HepG2 (cell line): Measurements from ENCODE around the gene MRPS31. TPM values are rescaled to one million over a fixed set of nuclear protein-coding genes. Genes with fewer than 3 reads are reported as not detected.

Experiments used
- CSRNP1 ChIP-seq: sonication (generic); formaldehyde crosslinking; IDR thresholded peaks from 2 replicates; pipeline ENCODE4 v1.8.1; 2023; ENCODE audit warnings: mild to moderate bottlenecking, missing genetic modification reagents
- GATAD2A ChIP-seq: IDR thresholded peaks from 2 replicates; pipeline ENCODE4 v1.6.1; 2016
- HMG20B ChIP-seq: conservative IDR thresholded peaks from 2 replicates; pipeline ENCODE4 v1.6.1; 2016; ENCODE audit warnings: missing genetic modification reagents, missing compliant biosample characterization
- HNRNPLL ChIP-seq: fragments of 200-400 bp; formaldehyde crosslinking; IDR thresholded peaks from 2 replicates; pipeline ENCODE4 v1.6.1; 2017; ENCODE audit warnings: mild to moderate bottlenecking, low read depth, low read length; ENCODE audit not compliant: poor library complexity, severe bottlenecking
- HOMEZ ChIP-seq: IDR thresholded peaks from 2 replicates; pipeline ENCODE4 v1.6.1; 2016; ENCODE audit warnings: low read depth
- IKZF4 ChIP-seq: sonication (generic); formaldehyde crosslinking; IDR thresholded peaks from 2 replicates; pipeline ENCODE4 v1.5.1; 2020; ENCODE audit warnings: borderline replicate concordance, mild to moderate bottlenecking, low read depth, missing genetic modification reagents; ENCODE audit errors: not compliant biosample characterization
- KAT2B ChIP-seq: fragments of 150-350 bp; IDR thresholded peaks from 2 replicates; pipeline ENCODE4 v1.6.1; 2014; ENCODE audit warnings: low read depth, low read length, borderline replicate concordance
- PAF1 ChIP-seq: IDR thresholded peaks from 2 replicates; pipeline ENCODE4 v1.6.1; 2016; ENCODE audit warnings: missing genetic modification reagents, missing compliant biosample characterization
- PLSCR1 ChIP-seq: sonication (generic); formaldehyde crosslinking; IDR thresholded peaks from 2 replicates; pipeline ENCODE4 v1.5.0; 2020; ENCODE audit warnings: missing genetic modification reagents, mild to moderate bottlenecking, borderline replicate concordance
- RARA ChIP-seq: IDR thresholded peaks from 2 replicates; pipeline ENCODE4 v1.6.1; 2016; ENCODE audit warnings: missing genetic modification reagents, missing compliant biosample characterization
- REPIN1 ChIP-seq: sonication (generic); formaldehyde crosslinking; IDR thresholded peaks from 2 replicates; pipeline ENCODE4 v1.8.0; 2022; ENCODE audit warnings: missing genetic modification reagents, low read depth, mild to moderate bottlenecking, borderline replicate concordance
- TCF7 ChIP-seq: sonication (generic); IDR thresholded peaks from 2 replicates; pipeline ENCODE4 v1.6.1; 2016; ENCODE audit warnings: antibody characterized with exemption, low read depth
- TFDP1 ChIP-seq: IDR thresholded peaks from 2 replicates; pipeline ENCODE4 v1.6.1; 2016; ENCODE audit warnings: missing compliant biosample characterization, missing genetic modification reagents, borderline replicate concordance
- U2AF2 ChIP-seq: fragments of 200-400 bp; formaldehyde crosslinking; IDR thresholded peaks from 2 replicates; pipeline ENCODE4 v1.6.1; 2017; ENCODE audit warnings: low read depth, mild to moderate bottlenecking, low read length
- ZNF589 ChIP-seq: sonication (generic); formaldehyde crosslinking; conservative IDR thresholded peaks from 2 replicates; pipeline ENCODE4 v1.8.0; 2022; ENCODE audit warnings: mild to moderate bottlenecking, moderate library complexity, missing genetic modification reagents
- ZNF646 ChIP-seq: sonication (generic); formaldehyde crosslinking; IDR thresholded peaks from 2 replicates; pipeline ENCODE4 v1.9.0; 2021; ENCODE audit warnings: mild to moderate bottlenecking, missing genetic modification reagents
- ZNF766 ChIP-seq: sonication (generic); formaldehyde crosslinking; IDR thresholded peaks from 2 replicates; pipeline ENCODE4 v1.5.0; 2020; ENCODE audit warnings: missing genetic modification reagents, borderline replicate concordance
- polyA plus RNA-seq, 8 experiments: library from polyadenylated mRNA; depleted of rRNA in 3 of 8; stranded (reverse) in 7 of 8; unstranded in 1 of 8; fragments of >200 nt; fragmentation: Illumina TruSeq in 4 of 8; extraction: Trizol in 4 of 8; gene quantifications; 2 replicates each; pipeline versions ENCODE4 v1.2.1 to v1.2.3, GENCODE V29; 2011 to 2016; ENCODE audit warnings: low read depth in 4 of 8, missing spikeins in 1 of 8, mixed read lengths in 1 of 8; ENCODE audit not compliant: insufficient read depth in 1 of 8
- total RNA-seq, 5 experiments: library from RNA; depleted of rRNA; stranded (reverse); fragments of >200 nt; fragmentation: Illumina TruSeq; extraction: Trizol; gene quantifications; 2 replicates each; pipeline ENCODE4 v1.2.3, GENCODE V29; 2016; ENCODE audit warnings: low read depth in 1 of 5

The MRPS31 gene
- total and polyA plus RNA-seq, 2 of the 13 experiments (the other 11 are each of a cell fraction or from before 2014, with no cell fraction given) = 23.7 to 34.1 TPM

- TF ChIP-seq KAT2B = no peak
- TF ChIP-seq ZNF646 = no peak
- TF ChIP-seq HOMEZ = peak; percentile 85
- TF ChIP-seq IKZF4 (CRISPR knock-in tag) = peak; percentile 71
- peak; percentile 64; the same call in 1 of the 2 replicates for TF ChIP-seq CSRNP1
- TF ChIP-seq ZNF589 (CRISPR knock-in tag) = peak; percentile 57; the same call in 1 of the 2 replicates
- TF ChIP-seq REPIN1 (CRISPR knock-in tag) = peak; percentile 99
- peak; percentile 79; the same call in 1 of the 2 replicates for TF ChIP-seq HMG20B (CRISPR knock-in tag)
- 0 out of 2 replicates have a peak, but pooled peaks have one; percentile 72 for TF ChIP-seq U2AF2
- peak; percentile 29; the same call in 1 of the 2 replicates for TF ChIP-seq TCF7
- peak; percentile 90 for TF ChIP-seq GATAD2A
- TF ChIP-seq ZNF766 (CRISPR knock-in tag) = 0 out of 2 replicates have a peak, but pooled peaks have one; percentile 60
- TF ChIP-seq PLSCR1 (CRISPR knock-in tag) = no peak
- no peak for TF ChIP-seq PAF1 (CRISPR knock-in tag)
- peak; percentile 93 for TF ChIP-seq RARA
- TF ChIP-seq TFDP1 (CRISPR knock-in tag) = peak; percentile 85; the same call in 1 of the 2 replicates
- peak; percentile 65 for TF ChIP-seq HNRNPLL
These were observed at the start of gene MRPS31 (continued) for GRCh38 chr13:40770934-40771618.
